ENCODE data around the gene ALDH1B1. TPM values are rescaled to one million over a fixed set of nuclear protein-coding genes. Genes with fewer than 3 reads are reported as not detected.

ALDH1B1 gene
- total and polyA plus RNA-seq, 2 donors (not counting 1 experiment from before 2014, with no cell fraction given), result 16.2 to 17.4 TPM

- DNase-seq (ENCODE audit: low read depth in 2 of 2), result peak in 1 of 2 donors; percentile 43
- no peaks in the 10 kb centered on the region for H3K4me1 ChIP-seq (ENCODE audit: control insufficient read depth, extremely low read depth, insufficient read depth, low read length)
- H2AFZ ChIP-seq (ENCODE audit: low read length), result no peak overlapping the region
Measured at GRCh38 chr9:38380230-38380871, 12.2 kb upstream of the ALDH1B1 start.

GRCh38 chr9:38380872-38381534 lies 11.5 kb upstream of the ALDH1B1 start:
- no peaks in the 10 kb centered on the region for H3K27me3 ChIP-seq (ENCODE audit: control insufficient read depth, insufficient read depth, low read length)
- no peak overlapping the region for H3K4me3 ChIP-seq (replicated peaks in 1 of 4; ENCODE audit: control extremely low read depth in 1 of 4, insufficient read depth in 1 of 4, low read depth in 3 of 4, low read length in 4 of 4)
- H2AFZ ChIP-seq (ENCODE audit: low read length), result no peak overlapping the region
- no peaks in the 10 kb centered on the region for H3K4me1 ChIP-seq (ENCODE audit: control insufficient read depth, extremely low read depth, insufficient read depth, low read length)
- no peaks in the 10 kb centered on the region for H3K79me2 ChIP-seq (ENCODE audit: control insufficient read depth, insufficient read depth, low read length)
- no peaks in the 10 kb centered on the region for H3K36me3 ChIP-seq (ENCODE audit: control insufficient read depth, insufficient read depth, low read length)
- no peak for TF ChIP-seq EZH2 (IDR thresholded peaks at IDR 0.05; ENCODE audit: low read length, missing control alignments)
- no peak for TF ChIP-seq CTCF (conservative IDR thresholded peaks at IDR 0.05 in 1 of 2, IDR thresholded peaks at IDR 0.05 in 1 of 2; ENCODE audit: low read depth in 1 of 2, low read length in 2 of 2)
- H3K27ac ChIP-seq (ENCODE audit: insufficient read depth, low read length), result no peak overlapping the region
- no peak overlapping the region for H3K9ac ChIP-seq (ENCODE audit: insufficient read depth, low read length)
- H3K4me2 ChIP-seq (ENCODE audit: extremely low read depth, insufficient read depth, low read length), result no peak overlapping the region
- peak in 1 of 2 donors; percentile 27 for DNase-seq (ENCODE audit: low read depth in 2 of 2)
- H3K9me3 ChIP-seq (ENCODE audit: control insufficient read depth, insufficient read depth, low read depth, low read length), result no peaks in the 10 kb centered on the region
- H4K20me1 ChIP-seq (ENCODE audit: control insufficient read depth, extremely low read depth, insufficient read depth, low read length), result no peaks in the 10 kb centered on the region

More at GRCh38 chr9:38380230-38380871, 12.2 kb upstream of the ALDH1B1 start:
- H4K20me1 ChIP-seq (ENCODE audit: control insufficient read depth, extremely low read depth, insufficient read depth, low read length), result no peaks in the 10 kb centered on the region
- no peaks in the 10 kb centered on the region for H3K36me3 ChIP-seq (ENCODE audit: control insufficient read depth, insufficient read depth, low read length)
- no peaks in the 10 kb centered on the region for H3K79me2 ChIP-seq (ENCODE audit: control insufficient read depth, insufficient read depth, low read length)
- no peak overlapping the region for H3K9ac ChIP-seq (ENCODE audit: insufficient read depth, low read length)
- no peak overlapping the region for H3K4me2 ChIP-seq (ENCODE audit: extremely low read depth, insufficient read depth, low read length)
- no peak for TF ChIP-seq EZH2 (IDR thresholded peaks at IDR 0.05; ENCODE audit: low read length, missing control alignments)
- H3K27me3 ChIP-seq (ENCODE audit: control insufficient read depth, insufficient read depth, low read length), result no peaks in the 10 kb centered on the region
- no peak overlapping the region for H3K4me3 ChIP-seq (replicated peaks in 1 of 4; ENCODE audit: control extremely low read depth in 1 of 4, insufficient read depth in 1 of 4, low read depth in 3 of 4, low read length in 4 of 4)
- H3K27ac ChIP-seq (ENCODE audit: insufficient read depth, low read length), result no peak overlapping the region
- H3K9me3 ChIP-seq (ENCODE audit: control insufficient read depth, insufficient read depth, low read depth, low read length), result no peaks in the 10 kb centered on the region

- H3K9ac ChIP-seq (ENCODE audit: insufficient read depth, low read length), result no peak overlapping the region
- no peaks in the 10 kb centered on the region for H4K20me1 ChIP-seq (ENCODE audit: control insufficient read depth, extremely low read depth, insufficient read depth, low read length)
- no peaks in the 10 kb centered on the region for H3K36me3 ChIP-seq (ENCODE audit: control insufficient read depth, insufficient read depth, low read length)
- no peaks in the 10 kb centered on the region for H3K9me3 ChIP-seq (ENCODE audit: control insufficient read depth, insufficient read depth, low read depth, low read length)
- H3K4me2 ChIP-seq (ENCODE audit: extremely low read depth, insufficient read depth, low read length), result no peak overlapping the region
- H3K27me3 ChIP-seq (ENCODE audit: control insufficient read depth, insufficient read depth, low read length), result no peaks in the 10 kb centered on the region
- H3K27ac ChIP-seq (ENCODE audit: insufficient read depth, low read length), result no peak overlapping the region
- H3K4me1 ChIP-seq (ENCODE audit: control insufficient read depth, extremely low read depth, insufficient read depth, low read length), result no peaks in the 10 kb centered on the region
- H2AFZ ChIP-seq (ENCODE audit: low read length), result no peak overlapping the region
- no peak for DNase-seq (ENCODE audit: low read depth in 2 of 2)
- H3K4me3 ChIP-seq (replicated peaks in 1 of 4; ENCODE audit: control extremely low read depth in 1 of 4, insufficient read depth in 1 of 4, low read depth in 3 of 4, low read length in 4 of 4), result no peak overlapping the region
- TF ChIP-seq EZH2 (IDR thresholded peaks at IDR 0.05; ENCODE audit: low read length, missing control alignments), result no peak
- TF ChIP-seq CTCF (conservative IDR thresholded peaks at IDR 0.05 in 1 of 2, IDR thresholded peaks at IDR 0.05 in 1 of 2; ENCODE audit: low read depth in 1 of 2, low read length in 2 of 2), result no peak
- H3K79me2 ChIP-seq (ENCODE audit: control insufficient read depth, insufficient read depth, low read length), result no peaks in the 10 kb centered on the region
Measured at GRCh38 chr9:38382141-38382540, 10.4 kb upstream of the ALDH1B1 start.

Measured in fibroblast of lung (primary cell).